C4-2B (cell line): ENCODE data around the gene USP31.
A peak's percentile ranks its signal among the peaks of the same experiment; 100 is the strongest.

Source experiments
- H3K27ac ChIP-seq: fragments of 450-650 bp; 2 replicates; pipeline ENCODE4 v1.5.1; 2017
- CTCF ChIP-seq: fragments of 450-650 bp; conservative IDR thresholded peaks from 2 replicates; pipeline ENCODE4 v1.5.1; 2017; ENCODE audit warnings: mild to moderate bottlenecking
- ZFX ChIP-seq: fragments of 450-650 bp; IDR thresholded peaks from 2 replicates; pipeline ENCODE4 v1.6.1; 2017

The USP31 gene

GRCh38 chr16:23068079-23068736 lies 81.0 kb downstream of the USP31 start:
- TF ChIP-seq CTCF (no peak), ZFX (no peak)
- H3K27ac ChIP-seq: no peak overlapping the region

DNA sequence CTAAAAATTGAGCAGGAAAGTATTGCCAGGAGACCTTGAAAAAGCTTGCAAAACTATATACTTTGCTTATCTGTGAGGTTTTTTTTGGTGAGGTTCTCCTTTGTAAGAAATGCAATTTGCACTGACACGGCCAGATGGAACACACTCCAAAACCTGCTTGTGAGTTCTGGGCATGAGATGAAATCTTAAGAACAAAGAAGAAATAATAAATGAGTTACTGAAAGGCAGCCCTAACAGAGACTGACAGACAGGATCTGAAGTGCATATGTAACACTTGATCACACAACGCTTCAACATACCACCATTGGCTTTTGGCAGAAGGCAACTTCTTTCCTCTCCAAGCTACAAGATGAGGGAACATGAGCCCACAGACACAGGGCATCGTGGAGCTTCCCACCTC lies 82.6 kb downstream of the USP31 start:
- H3K27ac ChIP-seq: no peak overlapping the region
- TF ChIP-seq ZFX: no peak
- TF ChIP-seq CTCF: no peak

- H3K27ac ChIP-seq: no peak overlapping the region
- no peak for TF ChIP-seq CTCF
- no peak for TF ChIP-seq ZFX
Observed at GRCh38 chr16:23064639-23065038, 84.6 kb downstream of the USP31 start.

- no peak overlapping the region for H3K27ac ChIP-seq
- TF ChIP-seq ZFX: no peak
- no peak for TF ChIP-seq CTCF
Observed at GRCh38 chr16:23062524-23062923, 86.7 kb downstream of the USP31 start.

DNA sequence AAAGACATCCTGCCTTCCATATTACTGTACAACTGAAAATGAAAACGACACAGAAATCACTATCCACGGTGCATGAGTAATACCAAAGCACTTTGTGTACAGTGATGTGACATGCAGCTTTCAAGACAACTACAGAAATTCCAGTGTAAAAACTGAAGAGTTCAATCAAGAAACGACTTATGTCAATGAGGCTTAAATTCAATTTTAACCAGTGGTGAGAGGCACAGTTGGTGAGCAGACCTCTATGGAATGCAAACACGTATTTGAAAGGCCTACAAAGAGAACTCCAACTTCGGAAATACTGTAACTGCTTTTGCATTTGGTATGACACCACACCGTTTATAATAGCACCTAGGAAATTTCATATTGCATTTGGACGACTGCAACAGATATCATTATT lies 87.6 kb downstream of the USP31 start:
- TF ChIP-seq CTCF: no peak
- TF ChIP-seq ZFX: no peak
- H3K27ac ChIP-seq: no peak overlapping the region

GRCh38 chr16:23060458-23061320 lies 88.6 kb downstream of the USP31 start:
- TF ChIP-seq ZFX (no peak), CTCF (peak; percentile 93)

GRCh38 chr16:23059433-23059832 lies 89.8 kb downstream of the USP31 start:
- TF ChIP-seq ZFX (no peak), CTCF (no peak)
- H3K27ac ChIP-seq: no peak overlapping the region

More at GRCh38 chr16:23060458-23061320, 88.6 kb downstream of the USP31 start:
- no peak overlapping the region for H3K27ac ChIP-seq
